Chondrocyte (in vitro differentiated cells): ENCODE measurements around the gene DENND1A. TPM values are rescaled to one million over a fixed set of nuclear protein-coding genes. Genes with fewer than 3 reads are reported as not detected.
"Not testable (repeated sequence)": the region's sequence is repeated elsewhere in the genome, so short reads cannot be mapped to it uniquely, and the experiment has no call there.

Source experiments
- DNase-seq: peaks from one replicate; pipeline ENCODE4 v3.0.0; 2021; ENCODE audit warnings: mixed read lengths, low spot score
- H3K27ac Mint-ChIP-seq: one replicate; pipeline ENCODE4 v1.8.0; 2021; ENCODE audit warnings: mild to moderate bottlenecking, moderate library complexity, mixed read lengths; ENCODE audit not compliant: unreplicated experiment
- H3K27me3 Mint-ChIP-seq: 2 replicates; pipeline ENCODE4 v1.8.0; 2021; ENCODE audit warnings: low read depth, mixed read lengths
- H3K36me3 Mint-ChIP-seq: 2 replicates; pipeline ENCODE4 v1.8.0; 2021; ENCODE audit warnings: low read depth, mixed read lengths
- H3K4me1 Mint-ChIP-seq: 2 replicates; pipeline ENCODE4 v1.8.0; 2021; ENCODE audit warnings: low read depth, mild to moderate bottlenecking, mixed read lengths
- H3K4me3 Mint-ChIP-seq: one replicate; pipeline ENCODE4 v1.8.0; 2021; ENCODE audit warnings: mild to moderate bottlenecking, moderate library complexity, mixed read lengths; ENCODE audit not compliant: unreplicated experiment
- H3K9me3 Mint-ChIP-seq: 2 replicates; pipeline ENCODE4 v1.8.0; 2021; ENCODE audit warnings: low read depth, mixed read lengths
- CTCF ChIP-seq: fragments of 200-600 bp; sonication (generic); IDR thresholded peaks from 2 replicates; pipeline ENCODE4 v1.5.0; 2021; ENCODE audit warnings: antibody characterized with exemption, mild to moderate bottlenecking, moderate library complexity
- total RNA-seq: library from RNA; stranded (reverse); gene quantifications from 3 replicates; pipeline ENCODE4 v1.2.1, GENCODE V29; 2021

Gene DENND1A
- total RNA-seq, 1 donor from 2014 or later, result 15.3 TPM

- no peaks in the 10 kb centered on the region for H3K4me1 Mint-ChIP-seq
- H3K9me3 Mint-ChIP-seq, result peaks cover 8% of the 10 kb centered on the region
- DNase-seq, result no peak
- peaks cover 12% of the 10 kb centered on the region for H3K27me3 Mint-ChIP-seq
- H3K4me3 Mint-ChIP-seq, result no peak overlapping the region
- no peak for TF ChIP-seq CTCF
- no peak overlapping the region for H3K27ac Mint-ChIP-seq
- peaks cover 4% of the 10 kb centered on the region for H3K36me3 Mint-ChIP-seq
Observed at GRCh38 chr9:123946101-123946821, 16.3 kb upstream of the DENND1A start.

GRCh38 chr9:123945532-123945931 is 15.6 kb upstream of the DENND1A start:
- no peak overlapping the region for H3K27ac Mint-ChIP-seq
- H3K9me3 Mint-ChIP-seq, result peaks cover 2% of the 10 kb centered on the region
- H3K27me3 Mint-ChIP-seq, result peaks cover 7% of the 10 kb centered on the region
- H3K36me3 Mint-ChIP-seq, result no peaks in the 10 kb centered on the region
- TF ChIP-seq CTCF, result no peak
- DNase-seq, result no peak
- no peaks in the 10 kb centered on the region for H3K4me1 Mint-ChIP-seq
- no peak overlapping the region for H3K4me3 Mint-ChIP-seq

GRCh38 chr9:123944464-123944863 is 14.5 kb upstream of the DENND1A start:
- H3K36me3 Mint-ChIP-seq, H3K27ac Mint-ChIP-seq, H3K4me1 Mint-ChIP-seq, H3K4me3 Mint-ChIP-seq, H3K27me3 Mint-ChIP-seq, H3K9me3 Mint-ChIP-seq, DNase-seq: not testable (repeated sequence)

GRCh38 chr9:123943671-123944070 is 13.7 kb upstream of the DENND1A start:
- Mint-ChIP-seq H3K9me3 (no peaks in the 10 kb centered on the region), H3K36me3 (no peaks in the 10 kb centered on the region), H3K4me3 (no peak overlapping the region), H3K27ac (no peak overlapping the region), H3K4me1 (no peaks in the 10 kb centered on the region), H3K27me3 (peaks cover 9% of the 10 kb centered on the region)
- TF ChIP-seq CTCF, result no peak
- no peak for DNase-seq

- Mint-ChIP-seq H3K27me3 (peaks cover 10% of the 10 kb centered on the region), H3K36me3 (no peaks in the 10 kb centered on the region)
Observed at GRCh38 chr9:123942542-123942941, 12.6 kb upstream of the DENND1A start.

More at GRCh38 chr9:123942542-123942941, 12.6 kb upstream of the DENND1A start:
- Mint-ChIP-seq H3K4me1 (no peaks in the 10 kb centered on the region), H3K9me3 (no peaks in the 10 kb centered on the region), H3K4me3 (no peak overlapping the region), H3K27ac (no peak overlapping the region)
- DNase-seq, result no peak
- TF ChIP-seq CTCF, result no peak
